Choroid plexus epithelial cell (primary cell): ENCODE data around the gene ENOX1.

Experiments
- DNase-seq: peaks from one replicate; pipeline ENCODE4 v3.0.0-alpha.2; 2010; ENCODE audit warnings: low read depth
- H3K4me3 ChIP-seq: 2 replicates; pipeline ENCODE4 v1.5.1; 2011; ENCODE audit warnings: low read depth, mild to moderate bottlenecking, control low read depth, low read length, moderate library complexity
- CTCF ChIP-seq: conservative IDR thresholded peaks from 2 replicates; pipeline ENCODE4 v1.5.1; 2011; ENCODE audit warnings: low read depth, mild to moderate bottlenecking, control low read depth, inconsistent platforms, low read length, moderate library complexity

ENOX1 gene

GRCh38 chr13:43469791-43470190 is 317.0 kb downstream of the ENOX1 start:
- no peak for TF ChIP-seq CTCF
- no peak overlapping the region for H3K4me3 ChIP-seq
- DNase-seq = peak; percentile 36

- H3K4me3 ChIP-seq = no peak overlapping the region
- no peak for TF ChIP-seq CTCF
- no peak for DNase-seq
These were observed 322.1 kb downstream of the ENOX1 start for GRCh38 chr13:43464578-43465264.

- no peak overlapping the region for H3K4me3 ChIP-seq
- no peak for TF ChIP-seq CTCF
- no peak for DNase-seq
These were observed 338.0 kb downstream of the ENOX1 start for GRCh38 chr13:43448605-43449336.

- DNase-seq = no peak
- TF ChIP-seq CTCF = no peak
- H3K4me3 ChIP-seq = no peak overlapping the region
These were observed 340.6 kb downstream of the ENOX1 start for GRCh38 chr13:43446126-43446525.

GRCh38 chr13:43445668-43446067 is 341.1 kb downstream of the ENOX1 start:
- TF ChIP-seq CTCF = no peak
- DNase-seq = no peak

GRCh38 chr13:43444081-43444480 is 342.7 kb downstream of the ENOX1 start:
- DNase-seq = peak; percentile 5
- H3K4me3 ChIP-seq = no peak overlapping the region
- TF ChIP-seq CTCF = no peak

More at GRCh38 chr13:43445668-43446067, 341.1 kb downstream of the ENOX1 start:
- H3K4me3 ChIP-seq = no peak overlapping the region

GRCh38 chr13:43441899-43442499 is 344.8 kb downstream of the ENOX1 start:
- no peak for DNase-seq
- TF ChIP-seq CTCF = no peak
- H3K4me3 ChIP-seq = no peak overlapping the region
